Measurements from ENCODE around the gene FPGS. TPM values are rescaled to one million over a fixed set of nuclear protein-coding genes. Genes with fewer than 3 reads are reported as not detected.

Gene FPGS
- total RNA-seq, 2 donors from 2014 or later = 96.0 to 150 TPM

DNA sequence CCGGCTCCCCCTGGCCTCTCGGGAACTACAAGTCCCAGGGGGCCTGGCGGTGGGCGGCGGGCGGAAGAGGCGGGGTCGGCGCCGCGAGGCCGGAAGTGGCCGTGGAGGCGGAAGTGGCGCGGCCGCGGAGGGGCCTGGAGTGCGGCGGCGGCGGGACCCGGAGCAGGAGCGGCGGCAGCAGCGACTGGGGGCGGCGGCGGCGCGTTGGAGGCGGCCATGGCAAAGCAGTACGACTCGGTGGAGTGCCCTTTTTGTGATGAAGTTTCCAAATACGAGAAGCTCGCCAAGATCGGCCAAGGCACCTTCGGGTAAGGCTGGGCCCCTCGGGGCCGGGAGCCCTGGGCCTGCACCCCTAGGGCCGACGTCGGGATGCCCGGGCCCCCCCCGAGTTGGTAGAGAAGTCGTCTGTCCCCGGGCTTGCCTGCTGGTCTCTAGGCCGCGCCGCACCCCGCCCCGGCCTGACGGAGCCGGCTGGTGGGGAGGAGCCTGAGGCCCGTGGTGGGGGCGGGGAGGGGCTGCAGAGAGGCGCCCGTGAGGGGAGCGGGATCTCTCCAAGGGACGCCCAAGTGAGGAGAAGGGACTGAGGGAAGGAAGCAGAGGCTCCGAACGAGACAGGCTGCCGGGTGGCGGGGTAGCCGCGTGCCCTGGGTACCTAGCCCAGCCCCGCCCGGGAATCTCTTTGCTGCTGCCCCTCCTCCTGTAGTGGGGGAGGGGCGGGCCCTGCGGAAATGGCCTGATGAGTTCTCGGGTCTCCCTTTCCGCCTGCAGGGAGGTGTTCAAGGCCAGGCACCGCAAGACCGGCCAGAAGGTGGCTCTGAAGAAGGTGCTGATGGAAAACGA lies 16.5 kb upstream of the FPGS start, which contains the start of gene CDK9:
TSS of gene CDK9 (plus strand) at position 102 of the 840 bp plus-strand sequence. CDS start at position 217, 115 bp downstream.
- Mint-ChIP-seq H3K27me3 (no peaks in the 10 kb centered on the region), H3K4me3 (peak within 1 kb of the TSS; percentile 95), H3K9me3 (no peaks in the 10 kb centered on the region), H3K4me1 (ENCODE audit: low read depth in 2 of 2) (peaks cover 59 to 60% of the 10 kb centered on the region in 2 donors), H3K27ac (peak within 1 kb of the TSS; percentile 88 to 91), H3K36me3 (peaks cover 13% of the 10 kb centered on the region)
- peak; percentile 80 to 87 for ATAC-seq
- peak; percentile 97 for DNase-seq (ENCODE audit: low spot score)

DNA sequence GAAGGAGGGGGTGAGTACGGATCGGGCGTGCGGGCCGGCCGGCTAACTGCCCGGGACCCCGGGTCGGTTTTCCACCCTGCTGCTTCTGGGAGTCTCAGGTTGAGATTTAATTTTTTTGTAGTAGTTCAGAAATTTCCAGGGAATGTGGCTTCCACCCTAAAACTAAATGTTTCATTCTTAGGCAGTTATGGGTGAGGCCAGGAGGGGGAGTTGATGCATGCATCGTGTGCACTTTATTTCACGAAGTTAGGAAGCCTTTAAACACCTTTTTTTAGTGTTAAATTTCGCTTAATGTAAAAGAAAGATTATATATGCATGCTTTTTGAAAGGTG lies 15.9 kb upstream of the FPGS start:
- ATAC-seq (no peak), DNase-seq (ENCODE audit: low spot score) (no peak)
- H3K9me3 Mint-ChIP-seq = no peaks in the 10 kb centered on the region
- no peaks in the 10 kb centered on the region for H3K27me3 Mint-ChIP-seq
- H3K27ac Mint-ChIP-seq = peak overlapping the region; percentile 79 to 91
- peak overlapping the region; percentile 95 for H3K4me3 Mint-ChIP-seq
- peaks cover 54 to 57% of the 10 kb centered on the region in 2 donors for H3K4me1 Mint-ChIP-seq (ENCODE audit: low read depth in 2 of 2)
- H3K36me3 Mint-ChIP-seq = peaks cover 13% of the 10 kb centered on the region

DNA sequence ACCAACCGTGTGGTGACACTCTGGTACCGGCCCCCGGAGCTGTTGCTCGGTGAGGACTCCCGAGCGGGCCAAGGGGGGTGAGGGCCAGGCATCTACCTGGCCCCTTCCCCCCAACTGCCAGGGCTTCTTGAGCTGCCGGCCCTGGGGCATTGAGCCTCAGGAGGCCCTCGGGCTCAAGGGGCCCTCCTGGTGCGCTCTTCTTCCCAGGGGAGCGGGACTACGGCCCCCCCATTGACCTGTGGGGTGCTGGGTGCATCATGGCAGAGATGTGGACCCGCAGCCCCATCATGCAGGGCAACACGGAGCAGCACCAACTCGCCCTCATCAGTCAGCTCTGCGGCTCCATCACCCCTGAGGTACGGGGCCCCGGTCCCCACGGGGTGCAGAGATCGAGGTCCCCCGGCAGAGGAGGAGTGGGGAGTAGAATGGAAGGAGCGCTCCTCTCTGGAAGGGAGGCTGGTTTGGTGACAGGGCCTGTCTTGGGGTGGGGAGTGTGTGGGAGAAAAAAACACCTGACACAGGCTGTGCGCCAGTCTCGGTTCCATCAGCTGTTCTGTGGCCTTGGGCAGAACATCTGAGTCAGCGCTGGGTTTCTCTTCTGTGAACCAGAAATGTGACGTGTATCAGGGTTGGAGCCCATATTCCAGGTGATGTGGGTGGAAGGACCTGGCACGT lies 14.2 kb upstream of the FPGS start:
- Mint-ChIP-seq H3K4me3 (no peak overlapping the region), H3K27ac (no peak overlapping the region), H3K27me3 (no peaks in the 10 kb centered on the region), H3K9me3 (no peaks in the 10 kb centered on the region), H3K4me1 (ENCODE audit: low read depth in 2 of 2) (peaks cover 41 to 46% of the 10 kb centered on the region in 2 donors), H3K36me3 (peaks cover 13% of the 10 kb centered on the region)
- DNase-seq (ENCODE audit: low spot score) (no peak), ATAC-seq (no peak)

DNA sequence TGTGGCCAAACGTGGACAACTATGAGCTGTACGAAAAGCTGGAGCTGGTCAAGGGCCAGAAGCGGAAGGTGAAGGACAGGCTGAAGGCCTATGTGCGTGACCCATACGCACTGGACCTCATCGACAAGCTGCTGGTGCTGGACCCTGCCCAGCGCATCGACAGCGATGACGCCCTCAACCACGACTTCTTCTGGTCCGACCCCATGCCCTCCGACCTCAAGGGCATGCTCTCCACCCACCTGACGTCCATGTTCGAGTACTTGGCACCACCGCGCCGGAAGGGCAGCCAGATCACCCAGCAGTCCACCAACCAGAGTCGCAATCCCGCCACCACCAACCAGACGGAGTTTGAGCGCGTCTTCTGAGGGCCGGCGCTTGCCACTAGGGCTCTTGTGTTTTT lies 13.5 kb upstream of the FPGS start:
- DNase-seq (ENCODE audit: low spot score) = no peak
- no peaks in the 10 kb centered on the region for H3K27me3 Mint-ChIP-seq

DNA sequence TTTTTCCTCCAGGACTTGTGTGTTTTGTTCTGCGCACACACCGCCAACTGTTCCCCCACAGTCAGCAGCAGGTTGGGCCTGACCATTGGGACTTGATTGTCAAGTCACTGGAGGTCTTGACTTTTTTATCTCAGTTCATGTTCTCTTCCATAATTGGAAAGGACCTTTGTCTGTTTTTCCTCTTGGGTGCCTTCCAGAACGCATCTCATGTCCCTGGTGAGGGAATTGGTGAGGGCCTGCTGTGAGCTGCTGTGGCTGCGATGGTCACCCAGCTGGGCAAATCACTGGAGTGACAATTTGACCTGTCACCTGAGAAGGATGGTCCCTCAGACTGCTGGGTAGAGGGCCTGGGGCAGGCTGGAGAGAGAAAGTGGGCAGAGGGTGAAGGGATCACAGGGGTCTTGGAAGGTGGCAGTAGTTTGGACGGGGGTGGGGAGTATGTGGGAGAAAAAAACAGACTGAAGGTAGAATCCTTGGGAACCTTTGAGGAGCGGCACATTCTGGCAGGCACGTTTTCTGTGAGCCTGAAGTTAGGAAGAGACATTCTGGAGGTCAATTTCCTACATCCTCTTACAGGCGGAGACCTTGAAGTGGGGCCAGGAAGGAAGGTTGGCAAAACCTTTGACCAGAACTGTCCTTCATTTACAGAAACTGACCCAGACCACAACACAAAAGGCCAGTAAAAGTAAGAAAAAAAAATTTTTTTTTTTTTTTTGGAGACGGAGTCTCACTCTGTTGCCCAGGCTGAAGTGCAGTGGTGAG lies 12.4 kb upstream of the FPGS start:
- Mint-ChIP-seq H3K27ac (peak overlapping the region in 1 of 2 donors; percentile 76), H3K4me1 (ENCODE audit: low read depth in 2 of 2) (peaks cover 26 to 32% of the 10 kb centered on the region in 2 donors), H3K4me3 (no peak overlapping the region), H3K36me3 (peaks cover 13% of the 10 kb centered on the region), H3K9me3 (no peaks in the 10 kb centered on the region), H3K27me3 (no peaks in the 10 kb centered on the region)
- DNase-seq (ENCODE audit: low spot score) (no peak), ATAC-seq (no peak)

More for the DNA sequence above, 13.5 kb upstream of the FPGS start:
- H3K9me3 Mint-ChIP-seq = no peaks in the 10 kb centered on the region
- no peak for ATAC-seq
- H3K36me3 Mint-ChIP-seq = peaks cover 13% of the 10 kb centered on the region
- H3K4me1 Mint-ChIP-seq (ENCODE audit: low read depth in 2 of 2) = peaks cover 34 to 39% of the 10 kb centered on the region in 2 donors
- H3K27ac Mint-ChIP-seq = peak overlapping the region in 1 of 2 donors; percentile 41
- no peak overlapping the region for H3K4me3 Mint-ChIP-seq

DNA sequence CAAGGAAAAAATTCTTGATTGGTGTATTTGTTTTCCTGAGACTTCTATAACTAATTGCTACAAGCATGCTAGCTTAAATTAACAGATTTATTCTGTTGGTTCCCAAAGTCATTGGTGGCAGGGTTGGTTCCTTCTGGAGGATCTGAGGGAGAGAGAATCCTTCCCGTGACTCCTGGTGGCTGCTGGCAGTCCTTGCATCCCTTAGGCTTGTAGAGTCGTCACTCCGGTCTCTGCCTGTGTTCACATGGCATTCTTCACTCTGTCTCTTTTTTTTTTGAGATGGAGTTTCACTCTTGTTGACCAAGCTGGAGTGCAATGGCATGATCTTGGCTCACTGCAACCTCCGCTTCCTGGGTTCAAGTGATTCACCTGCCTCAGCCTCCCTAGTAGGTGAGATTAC lies 11.6 kb upstream of the FPGS start:
- ATAC-seq = no peak
- H3K4me1 Mint-ChIP-seq (ENCODE audit: low read depth in 2 of 2) = peaks cover 29 to 35% of the 10 kb centered on the region in 2 donors
- H3K36me3 Mint-ChIP-seq = peaks cover 13% of the 10 kb centered on the region
- no peak overlapping the region for H3K27ac Mint-ChIP-seq
- H3K9me3 Mint-ChIP-seq = no peaks in the 10 kb centered on the region
- no peak overlapping the region for H3K4me3 Mint-ChIP-seq
- no peaks in the 10 kb centered on the region for H3K27me3 Mint-ChIP-seq
- no peak for DNase-seq (ENCODE audit: low spot score)

DNA sequence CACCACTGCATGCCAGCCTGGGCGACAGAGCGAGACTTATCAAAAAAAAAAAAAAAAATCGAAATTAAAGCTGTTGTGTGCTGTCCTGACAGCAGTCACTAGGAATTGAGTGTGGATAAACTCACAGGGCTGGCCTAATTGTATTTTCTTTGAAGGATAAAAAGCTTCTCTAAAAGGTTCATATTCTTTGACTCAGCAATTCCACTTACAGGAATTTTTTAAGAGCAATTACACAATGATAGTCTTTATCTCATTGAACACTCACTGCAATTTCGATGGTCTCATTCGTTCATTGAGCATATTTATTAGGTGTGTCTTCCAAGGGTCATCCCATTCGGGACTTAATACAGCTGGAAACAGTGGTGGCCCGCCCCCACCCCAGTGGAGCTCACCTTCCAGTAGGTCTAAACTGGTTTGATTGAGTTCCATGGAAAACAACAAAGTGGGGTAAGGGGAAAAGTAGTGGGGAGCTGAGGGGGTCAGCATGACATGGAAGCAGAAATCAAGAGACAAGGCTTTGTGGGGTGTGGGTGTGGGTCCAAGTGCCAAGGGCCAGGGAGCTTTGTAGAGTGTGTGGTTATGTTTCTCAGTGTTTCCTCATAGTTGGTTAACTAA lies 10.2 kb upstream of the FPGS start:
- H3K27me3 Mint-ChIP-seq = no peaks in the 10 kb centered on the region
- H3K4me1 Mint-ChIP-seq (ENCODE audit: low read depth in 2 of 2) = peaks cover 29 to 37% of the 10 kb centered on the region in 2 donors
- H3K36me3 Mint-ChIP-seq = peaks cover 9% of the 10 kb centered on the region
- no peak for ATAC-seq
- H3K4me3 Mint-ChIP-seq = no peak overlapping the region
- DNase-seq (ENCODE audit: low spot score) = no peak
- H3K9me3 Mint-ChIP-seq = no peaks in the 10 kb centered on the region
- no peak overlapping the region for H3K27ac Mint-ChIP-seq

DNA sequence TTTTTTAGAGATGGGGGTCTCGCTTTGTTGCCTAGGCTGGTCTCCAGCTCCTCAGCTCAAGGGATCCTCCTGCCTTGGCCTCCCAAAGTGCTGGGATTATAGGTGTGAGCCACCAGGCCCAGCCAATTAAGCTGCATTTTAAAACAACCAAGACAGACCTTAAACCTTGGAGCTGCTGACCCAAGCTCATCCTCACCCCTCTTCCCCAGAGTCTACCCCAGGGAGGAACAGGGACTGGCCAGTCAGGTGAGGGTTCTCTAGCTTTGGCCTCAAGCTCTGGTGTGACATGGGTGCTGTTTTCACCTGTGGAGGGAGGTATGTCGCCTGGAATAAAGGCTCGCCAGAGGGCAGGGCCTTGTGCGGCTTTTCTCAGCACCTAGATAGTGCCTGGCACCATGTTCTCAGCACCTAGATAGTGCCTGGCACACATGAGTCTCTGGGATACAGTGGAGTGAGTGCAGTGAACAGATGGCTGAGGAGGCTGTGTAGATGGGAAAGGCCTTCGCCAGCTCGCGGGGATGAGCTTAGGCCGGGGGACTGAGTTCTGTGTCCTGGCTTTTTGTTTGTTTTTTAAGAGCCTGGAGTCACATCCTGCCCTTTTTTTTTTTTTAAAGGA lies 9.5 kb upstream of the FPGS start:
- H3K9me3 Mint-ChIP-seq = no peaks in the 10 kb centered on the region
- H3K4me3 Mint-ChIP-seq = no peak overlapping the region
- H3K36me3 Mint-ChIP-seq = peaks cover 5% of the 10 kb centered on the region
- H3K27me3 Mint-ChIP-seq = no peaks in the 10 kb centered on the region
- no peak for ATAC-seq
- H3K4me1 Mint-ChIP-seq (ENCODE audit: low read depth in 2 of 2) = peaks cover 24 to 36% of the 10 kb centered on the region in 2 donors
- DNase-seq (ENCODE audit: low spot score) = no peak
- no peak overlapping the region for H3K27ac Mint-ChIP-seq

DNA sequence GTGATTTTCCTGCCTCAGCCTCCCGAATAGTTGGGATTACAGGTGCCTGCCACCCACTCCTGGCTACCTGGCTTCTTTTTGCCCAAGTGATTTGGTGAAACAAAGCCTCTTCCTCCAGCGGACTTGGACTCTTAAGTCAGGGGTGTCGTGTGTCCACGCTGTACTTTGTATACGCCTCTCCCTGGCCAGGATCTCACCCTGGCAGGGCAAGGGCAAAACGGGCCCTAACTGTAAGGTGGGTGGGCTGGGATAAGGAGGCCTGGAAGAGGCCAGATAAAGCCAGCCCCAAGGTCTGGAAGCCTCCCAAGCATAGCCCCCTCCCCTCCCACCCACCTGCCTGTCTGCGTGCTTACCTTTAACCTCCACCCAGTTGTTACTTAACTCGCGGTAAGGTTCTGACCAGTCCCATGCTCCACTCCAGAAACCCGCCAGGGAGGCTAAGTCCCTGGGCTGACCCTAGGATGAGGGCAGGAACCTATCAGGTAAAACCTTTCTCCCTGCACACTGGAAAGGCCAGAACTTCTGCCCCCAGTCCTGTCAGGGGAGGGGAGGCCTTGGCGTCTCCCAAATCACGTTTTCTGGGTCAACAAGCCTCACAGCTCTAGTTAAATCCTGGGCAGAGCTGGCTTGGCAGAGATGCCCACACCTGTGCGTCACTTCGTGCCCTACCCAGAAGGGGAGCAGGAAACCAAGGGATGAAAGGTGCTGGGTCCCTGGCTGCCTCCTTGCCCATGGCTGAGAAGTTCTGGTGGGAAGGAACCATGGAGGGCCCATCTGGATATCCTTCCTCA lies 8.5 kb upstream of the FPGS start:
- no peaks in the 10 kb centered on the region for H3K27me3 Mint-ChIP-seq
- no peaks in the 10 kb centered on the region for H3K9me3 Mint-ChIP-seq
- peak in 1 of 2 donors; percentile 6 for ATAC-seq
- H3K36me3 Mint-ChIP-seq = peaks cover 5% of the 10 kb centered on the region
- no peak overlapping the region for H3K4me3 Mint-ChIP-seq
- DNase-seq (ENCODE audit: low spot score) = no peak
- no peak overlapping the region for H3K27ac Mint-ChIP-seq
- H3K4me1 Mint-ChIP-seq (ENCODE audit: low read depth in 2 of 2) = peaks cover 23 to 30% of the 10 kb centered on the region in 2 donors

DNA sequence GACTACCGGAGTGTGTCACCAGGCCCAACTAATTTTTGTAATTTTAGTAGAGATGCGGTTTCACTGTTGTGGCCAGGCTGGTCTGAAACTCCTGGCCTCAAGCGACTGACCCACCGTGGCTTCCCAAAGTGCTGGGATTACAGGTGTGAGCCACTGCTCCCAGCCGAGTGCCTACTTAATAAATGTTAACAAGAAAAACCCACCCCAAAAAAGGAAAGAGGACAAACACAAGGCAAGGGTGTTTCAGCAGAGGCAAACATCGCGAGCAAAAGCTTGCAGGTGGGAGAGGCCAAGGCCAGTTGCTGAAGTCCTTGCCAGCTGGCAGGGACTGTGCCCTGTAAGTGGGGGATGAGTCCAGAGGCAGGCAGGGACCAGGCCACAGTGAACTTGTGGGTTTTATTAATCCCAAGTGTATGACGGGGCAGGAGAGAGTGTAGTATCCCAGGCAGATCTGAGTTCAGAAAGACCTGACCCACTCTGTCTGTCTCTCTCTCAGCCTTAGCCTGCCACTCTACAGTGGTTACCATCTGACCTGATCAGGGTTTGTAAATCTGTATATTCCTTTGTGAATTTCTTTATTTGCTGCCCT lies 6.4 kb upstream of the FPGS start:
- DNase-seq (ENCODE audit: low spot score) (no peak), ATAC-seq (peak; percentile 43 to 67)
- H3K27ac Mint-ChIP-seq = peak overlapping the region; percentile 38 to 90
- no peaks in the 10 kb centered on the region for H3K9me3 Mint-ChIP-seq
- peaks cover 14 to 24% of the 10 kb centered on the region in 2 donors for H3K4me1 Mint-ChIP-seq (ENCODE audit: low read depth in 2 of 2)
- no peaks in the 10 kb centered on the region for H3K27me3 Mint-ChIP-seq
- peak overlapping the region; percentile 56 for H3K4me3 Mint-ChIP-seq
- no peaks in the 10 kb centered on the region for H3K36me3 Mint-ChIP-seq

DNA sequence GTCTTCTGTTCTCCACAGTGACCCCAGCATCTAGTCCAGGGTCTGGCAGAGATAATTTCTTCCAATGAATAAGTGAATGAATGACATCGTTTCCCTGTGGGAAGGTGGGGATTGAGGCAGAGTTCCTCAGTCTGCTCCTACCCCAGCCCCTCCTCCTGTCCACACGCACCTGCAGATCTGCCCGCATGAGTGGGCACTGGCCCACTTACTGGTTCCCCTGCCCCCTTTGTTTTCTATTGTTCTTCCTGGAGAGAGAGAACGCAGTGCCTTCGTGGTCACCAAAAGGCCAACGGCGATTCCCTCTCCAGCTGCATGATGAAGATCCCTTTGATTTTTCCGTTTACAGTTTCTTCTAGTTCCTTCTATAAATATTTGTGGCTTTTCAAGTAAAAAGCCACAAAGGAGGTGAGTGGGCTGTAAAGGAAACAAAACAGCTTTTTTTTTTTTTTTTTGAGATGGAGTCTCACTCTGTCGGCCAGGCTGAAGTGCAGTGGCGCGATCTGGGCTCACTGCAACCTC lies 5.8 kb upstream of the FPGS start:
- DNase-seq (ENCODE audit: low spot score) (no peak), ATAC-seq (peak; percentile 31 to 38)
- Mint-ChIP-seq H3K27ac (peak overlapping the region; percentile 38 to 90), H3K27me3 (no peaks in the 10 kb centered on the region), H3K4me3 (peak overlapping the region; percentile 56), H3K4me1 (ENCODE audit: low read depth in 2 of 2) (peaks cover 14 to 24% of the 10 kb centered on the region in 2 donors), H3K36me3 (no peaks in the 10 kb centered on the region), H3K9me3 (no peaks in the 10 kb centered on the region)

DNA sequence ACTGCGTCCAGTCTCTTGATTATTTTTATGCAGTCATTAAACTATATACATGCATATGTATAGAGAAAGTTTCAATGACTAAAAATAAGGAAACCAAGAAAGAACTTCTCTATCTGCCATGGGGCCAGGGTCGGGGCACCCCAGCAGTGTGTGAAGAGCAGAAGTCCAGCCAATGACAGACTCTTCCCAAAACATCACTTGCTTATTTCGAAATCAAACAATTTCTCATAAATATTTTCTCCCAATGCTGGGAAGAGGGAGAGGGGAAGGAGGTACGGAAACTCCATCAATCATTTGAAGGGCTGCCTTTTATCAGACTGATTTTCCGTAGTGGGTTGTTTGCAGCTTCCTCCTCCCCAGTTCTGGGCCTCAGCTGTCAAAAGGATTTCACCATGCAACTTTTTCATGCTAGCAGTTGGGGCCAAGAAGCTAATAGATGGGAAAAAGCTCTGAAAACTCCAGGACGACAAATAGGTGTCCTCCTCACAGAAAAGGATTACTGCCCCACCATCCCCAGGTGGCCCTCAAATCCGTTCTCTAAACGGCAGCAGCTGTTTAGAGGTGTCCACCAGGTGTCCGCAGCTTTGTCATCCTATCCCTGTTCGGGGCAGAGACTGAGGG lies 617 bp upstream of the FPGS start:
- no peaks in the 10 kb centered on the region for H3K9me3 Mint-ChIP-seq
- no peaks in the 10 kb centered on the region for H3K27me3 Mint-ChIP-seq
- H3K4me3 Mint-ChIP-seq = peak overlapping the region; percentile 95
- peaks cover 8 to 18% of the 10 kb centered on the region in 2 donors for H3K4me1 Mint-ChIP-seq (ENCODE audit: low read depth in 2 of 2)
- H3K36me3 Mint-ChIP-seq = no peaks in the 10 kb centered on the region
- ATAC-seq (no peak), DNase-seq (ENCODE audit: low spot score) (no peak)
- H3K27ac Mint-ChIP-seq = peak overlapping the region; percentile 93 to 97
